GM12878 (cell line): ENCODE results near the gene KNSTRN. TPM values are rescaled to one million over a fixed set of nuclear protein-coding genes. Genes with fewer than 3 reads are reported as not detected.

ENCODE experiments used
- BHLHE40 ChIP-seq, 2 experiments: fragments of 450-650 bp in 1 of 2; IDR thresholded peaks; 2 replicates each; pipeline ENCODE4 v1.6.1; 2011 to 2017; ENCODE audit warnings: low read depth in 2 of 2, borderline replicate concordance in 1 of 2, improper control_type of control experiment in 1 of 2, low read length in 1 of 2, mild to moderate bottlenecking in 1 of 2
- NFYB ChIP-seq: IDR thresholded peaks from 2 replicates; pipeline ENCODE4 v1.6.1; 2011; ENCODE audit warnings: low read depth, mild to moderate bottlenecking, low read length, improper control_type of control experiment, moderate library complexity; ENCODE audit not compliant: insufficient read depth
- PBX3 ChIP-seq: IDR thresholded peaks from 2 replicates; pipeline ENCODE4 v1.6.1; 2011; ENCODE audit warnings: mild to moderate bottlenecking, low read depth, low read length, moderate library complexity; ENCODE audit not compliant: insufficient replicate concordance
- POU2F2 ChIP-seq: IDR thresholded peaks from 3 replicates; pipeline ENCODE4 v1.6.1; 2011; ENCODE audit warnings: low read depth, mild to moderate bottlenecking, low read length, borderline replicate concordance
- SREBF2 ChIP-seq: IDR thresholded peaks from 2 replicates; pipeline ENCODE4 v1.6.1; 2012; ENCODE audit warnings: mild to moderate bottlenecking, low read length
- ZBTB33 ChIP-seq: fragments of 450-650 bp; IDR thresholded peaks from 2 replicates; pipeline ENCODE4 v1.6.1; 2017; ENCODE audit warnings: mild to moderate bottlenecking
- ZNF622 ChIP-seq: fragments of 450-650 bp; IDR thresholded peaks from 2 replicates; pipeline ENCODE4 v1.6.1; 2017; ENCODE audit warnings: mild to moderate bottlenecking, inconsistent platforms
- polyA plus RNA-seq, 11 experiments: library from polyadenylated mRNA; depleted of rRNA in 4 of 11; unstranded in 6 of 11; stranded (reverse) in 5 of 11; fragments of >200 nt; fragmentation: Nextera tagmentation in 4 of 11; fragmentation: Illumina TruSeq in 1 of 11; extraction: Ambion mirVana in 4 of 11; extraction: Trizol in 1 of 11; gene quantifications; 1 replicate in 1 of 11; 2 replicates in 10 of 11; pipeline versions ENCODE4 v1.2.1 to v1.2.3, GENCODE V29; 2011 to 2016; ENCODE audit warnings: inconsistent platforms in 2 of 11, missing spikeins in 2 of 11, low read depth in 1 of 11
- total RNA-seq, 4 experiments: library from RNA; depleted of rRNA in 3 of 4; stranded (reverse); fragments of >200 nt in 3 of 4; fragmentation: Illumina TruSeq in 1 of 4; extraction: Trizol in 1 of 4; gene quantifications; 2 replicates each; pipeline versions ENCODE4 v1.2.1 to v1.2.3, GENCODE V29; 2013 to 2021

KNSTRN gene
- total and polyA plus RNA-seq, 10 of the 15 experiments (the other 5 are each of a cell fraction or from before 2014, with no cell fraction given) = 30.3 to 72.1 (median 47.1) TPM

GRCh38 chr15:40420793-40421192, 38.3 kb downstream of the KNSTRN start (continued):
- no peak for TF ChIP-seq ZBTB33
- TF ChIP-seq POU2F2 = no peak
- TF ChIP-seq NFYB = no peak
- no peak for TF ChIP-seq BHLHE40 (IDR thresholded peaks at IDR 0.05; ENCODE audit: borderline replicate concordance in 1 of 2, low read depth in 2 of 2, low read length in 1 of 2)
- no peak for TF ChIP-seq PBX3
- TF ChIP-seq ZNF622 = no peak
- TF ChIP-seq SREBF2 = no peak
